Lower lobe of right lung (tissue), 2 donors: ENCODE data around the gene ABR. TPM values are rescaled to one million over a fixed set of nuclear protein-coding genes. Genes with fewer than 3 reads are reported as not detected.

Experiments
- ATAC-seq, 2 donors: fragments of 200-7000 bp; cut with Tn5 transposase; one replicate each; pipeline ENCODE4 v1.9.1; 2020 to 2022; ENCODE audit warnings: mild to moderate bottlenecking in 2 of 2, moderate library complexity in 2 of 2
- DNase-seq: peaks from one replicate; pipeline ENCODE4 v3.0.0-alpha.2; 2020
- H3K27ac ChIP-seq: fragments of 200-600 bp; one replicate; pipeline ENCODE4 v1.8.0; 2022
- H3K27me3 ChIP-seq: fragments of 200-600 bp; one replicate; pipeline ENCODE4 v1.8.0; 2022; ENCODE audit warnings: low read depth
- H3K36me3 ChIP-seq: fragments of 200-600 bp; one replicate; pipeline ENCODE4 v1.8.0; 2022; ENCODE audit warnings: mild to moderate bottlenecking
- H3K4me1 ChIP-seq: fragments of 200-600 bp; one replicate; pipeline ENCODE4 v1.8.0; 2022
- H3K4me3 ChIP-seq: fragments of 200-600 bp; one replicate; pipeline ENCODE4 v1.8.0; 2022; ENCODE audit warnings: mild to moderate bottlenecking
- H3K9me3 ChIP-seq: fragments of 200-600 bp; one replicate; pipeline ENCODE4 v1.8.0; 2022
- CTCF ChIP-seq: fragments of 200-600 bp; IDR thresholded peaks from one replicate; pipeline ENCODE4 v1.8.0; 2022; ENCODE audit warnings: antibody characterized with exemption, mild to moderate bottlenecking
- intact Hi-C: fragments of 100-400 bp; cut with DNase I; formaldehyde crosslinking; loops from one replicate; pipeline ENCODE4 v1.11.0; 2022
- total RNA-seq: library from RNA; stranded (reverse); fragmentation: NEBNext Ultra II Directional; extraction: Animal tissue kit (Norgen Biotek cat#: 25700); gene quantifications from one replicate; pipeline ENCODE4 v1.2.1, GENCODE V29; 2021
- donor health status: DM: no; HTN: yes; CAD: no; lungs with severe emphysema.

ABR gene
- total RNA-seq, 1 donor from 2014 or later, result 212 TPM

GRCh38 chr17:1034652-1035210, 145.1 kb downstream of the ABR start:
- Histone ChIP-seq H3K4me1 (peaks cover 21% of the 10 kb centered on the region), H3K27me3 (no peaks in the 10 kb centered on the region), H3K36me3 (peaks cover 34% of the 10 kb centered on the region), H3K4me3 (no peak overlapping the region), H3K9me3 (no peaks in the 10 kb centered on the region), H3K27ac (no peak overlapping the region)
- no peak for TF ChIP-seq CTCF
- ATAC-seq (no peak), DNase-seq (no peak)
- intact Hi-C loops, result no loop called here

GRCh38 chr17:1033503-1033902, 146.3 kb downstream of the ABR start:
- Histone ChIP-seq H3K4me1 (peaks cover 9% of the 10 kb centered on the region), H3K27me3 (no peaks in the 10 kb centered on the region), H3K36me3 (peaks cover 40% of the 10 kb centered on the region), H3K4me3 (no peak overlapping the region), H3K9me3 (no peaks in the 10 kb centered on the region), H3K27ac (no peak overlapping the region)
- no peak for TF ChIP-seq CTCF
- ATAC-seq (no peak), DNase-seq (no peak)
- intact Hi-C loops, result no loop called here

GRCh38 chr17:1032391-1032790, 147.4 kb downstream of the ABR start:
- intact Hi-C loops, result no loop called here
- H3K27me3 ChIP-seq, result no peaks in the 10 kb centered on the region
- no peak for TF ChIP-seq CTCF
- H3K4me3 ChIP-seq, result no peak overlapping the region
- ATAC-seq, result no peak
- H3K9me3 ChIP-seq, result no peaks in the 10 kb centered on the region
- no peak overlapping the region for H3K27ac ChIP-seq
- peaks cover 9% of the 10 kb centered on the region for H3K4me1 ChIP-seq
- DNase-seq, result no peak
- H3K36me3 ChIP-seq, result peaks cover 40% of the 10 kb centered on the region

GRCh38 chr17:1031711-1032110, 148.1 kb downstream of the ABR start:
- peaks cover 9% of the 10 kb centered on the region for H3K4me1 ChIP-seq
- TF ChIP-seq CTCF, result no peak
- no peaks in the 10 kb centered on the region for H3K9me3 ChIP-seq
- ATAC-seq, result peak; percentile 34 to 45
- H3K27me3 ChIP-seq, result no peaks in the 10 kb centered on the region
- peak overlapping the region; percentile 68 for H3K27ac ChIP-seq
- H3K36me3 ChIP-seq, result peaks cover 43% of the 10 kb centered on the region
- DNase-seq, result no peak
- intact Hi-C loops, result no loop called here
- peak overlapping the region; percentile 44 for H3K4me3 ChIP-seq

- Histone ChIP-seq H3K4me3 (peak overlapping the region; percentile 44), H3K27ac (peak overlapping the region; percentile 68), H3K9me3 (no peaks in the 10 kb centered on the region), H3K36me3 (peaks cover 43% of the 10 kb centered on the region), H3K4me1 (peaks cover 9% of the 10 kb centered on the region), H3K27me3 (no peaks in the 10 kb centered on the region)
- no peak for TF ChIP-seq CTCF
- peak; percentile 3 to 7 for ATAC-seq
- DNase-seq, result no peak
- intact Hi-C loops, result no loop called here
These were observed 148.9 kb downstream of the ABR start for GRCh38 chr17:1030684-1031532.
